ENCODE results near the gene SORL1. TPM values are rescaled to one million over a fixed set of nuclear protein-coding genes. Genes with fewer than 3 reads are reported as not detected.

Gene SORL1
- total RNA-seq, 1 donor from 2014 or later: 25.3 TPM

DNA sequence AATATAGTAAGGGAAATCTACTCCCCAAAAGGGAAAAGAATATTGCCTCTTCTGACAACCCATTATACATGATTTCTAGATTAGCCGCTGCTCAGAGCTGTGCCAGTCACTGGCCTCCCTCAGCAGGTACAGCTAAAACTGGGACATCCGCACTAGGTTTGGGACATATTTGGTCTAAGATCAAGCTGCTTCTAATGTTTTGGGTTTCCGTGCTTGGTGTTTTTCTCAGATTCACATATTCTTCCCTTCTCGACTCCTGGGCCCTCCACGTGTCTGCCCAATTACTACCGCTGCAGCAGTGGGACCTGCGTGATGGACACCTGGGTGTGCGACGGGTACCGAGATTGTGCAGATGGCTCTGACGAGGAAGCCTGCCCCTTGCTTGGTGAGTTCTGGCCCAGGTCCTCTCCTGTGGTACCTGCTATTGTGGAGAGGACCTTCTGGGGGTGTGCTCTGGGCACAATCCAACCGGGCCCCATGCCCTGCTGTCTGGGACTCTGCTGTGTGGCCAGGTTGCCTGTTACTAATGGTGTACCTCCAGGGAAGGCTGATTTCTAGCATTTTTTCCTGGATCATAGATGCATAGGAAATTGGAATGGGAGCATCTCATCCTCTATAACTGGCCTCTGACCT is 138.8 kb downstream of the SORL1 start:
- no peak for DNase-seq

DNA sequence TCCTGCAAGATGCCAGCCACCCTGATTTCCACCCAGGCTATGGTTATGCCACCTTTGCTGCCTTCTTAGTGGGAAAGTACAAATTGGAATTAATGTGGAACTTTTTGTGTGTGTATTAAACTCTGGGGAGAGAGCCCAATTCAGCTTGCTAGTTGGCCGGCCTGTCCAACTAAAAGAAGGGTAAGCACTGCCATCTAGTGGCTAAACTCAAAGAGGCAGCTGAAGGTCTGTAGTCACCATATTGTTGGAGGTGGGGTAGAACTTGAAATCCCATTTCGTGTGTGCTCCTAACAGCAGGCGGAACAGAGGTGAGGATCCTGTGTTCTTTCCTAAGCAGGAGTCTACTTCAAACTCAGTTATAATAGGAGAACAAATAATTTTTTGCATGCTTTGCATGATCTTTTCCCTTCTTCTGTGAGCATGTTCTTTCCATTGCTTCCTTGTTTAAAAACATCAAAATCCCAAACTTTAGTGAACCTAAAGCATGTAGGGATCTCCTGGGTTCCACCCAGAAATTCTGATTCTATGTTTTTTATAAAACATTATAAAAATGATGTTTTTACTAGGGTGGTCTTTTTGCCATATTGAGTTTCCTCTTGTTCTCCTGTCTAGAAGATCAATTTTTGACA is 139.4 kb downstream of the SORL1 start:
- peak; percentile 37 for DNase-seq

DNA sequence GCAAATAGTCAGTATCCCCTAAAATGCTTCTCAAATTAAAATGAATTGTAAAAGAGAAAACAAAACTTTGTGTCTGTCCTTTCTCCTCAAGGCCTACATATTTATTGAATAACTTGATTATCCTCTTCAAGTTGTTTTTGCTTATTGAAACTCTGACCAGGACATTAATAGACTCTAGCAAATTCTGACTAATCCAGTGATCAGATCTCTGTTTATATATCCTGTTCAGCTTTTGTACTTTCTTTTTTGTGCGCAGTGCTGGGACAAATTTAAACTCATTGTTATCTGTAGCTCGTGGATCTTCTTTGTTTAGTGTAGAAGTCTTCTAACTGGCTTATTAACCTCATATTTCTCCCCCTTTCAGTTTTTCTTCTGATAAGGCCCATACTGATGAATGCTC is 140.6 kb downstream of the SORL1 start:
- DNase-seq: no peak

DNA sequence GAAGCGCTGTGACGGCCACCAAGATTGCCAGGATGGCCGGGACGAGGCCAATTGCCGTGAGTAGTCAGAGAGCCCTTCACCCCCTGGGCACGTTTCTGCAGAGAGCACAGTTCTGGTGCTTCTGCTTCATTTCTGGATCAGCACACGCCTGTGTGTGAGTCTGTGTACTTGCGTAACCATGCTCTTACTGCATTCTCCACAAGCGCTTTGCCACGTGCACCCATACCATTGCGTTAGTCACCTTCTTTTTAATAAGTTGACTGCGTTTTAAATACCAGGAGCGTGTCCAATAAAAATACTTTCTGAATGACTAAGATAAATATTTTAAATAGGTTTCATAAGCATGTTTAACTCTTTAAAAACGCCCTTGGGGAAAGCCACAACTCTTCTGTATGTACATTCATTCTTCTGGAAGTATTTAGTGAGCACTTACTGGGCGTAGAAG is 143.6 kb downstream of the SORL1 start:
- DNase-seq: no peak

DNA sequence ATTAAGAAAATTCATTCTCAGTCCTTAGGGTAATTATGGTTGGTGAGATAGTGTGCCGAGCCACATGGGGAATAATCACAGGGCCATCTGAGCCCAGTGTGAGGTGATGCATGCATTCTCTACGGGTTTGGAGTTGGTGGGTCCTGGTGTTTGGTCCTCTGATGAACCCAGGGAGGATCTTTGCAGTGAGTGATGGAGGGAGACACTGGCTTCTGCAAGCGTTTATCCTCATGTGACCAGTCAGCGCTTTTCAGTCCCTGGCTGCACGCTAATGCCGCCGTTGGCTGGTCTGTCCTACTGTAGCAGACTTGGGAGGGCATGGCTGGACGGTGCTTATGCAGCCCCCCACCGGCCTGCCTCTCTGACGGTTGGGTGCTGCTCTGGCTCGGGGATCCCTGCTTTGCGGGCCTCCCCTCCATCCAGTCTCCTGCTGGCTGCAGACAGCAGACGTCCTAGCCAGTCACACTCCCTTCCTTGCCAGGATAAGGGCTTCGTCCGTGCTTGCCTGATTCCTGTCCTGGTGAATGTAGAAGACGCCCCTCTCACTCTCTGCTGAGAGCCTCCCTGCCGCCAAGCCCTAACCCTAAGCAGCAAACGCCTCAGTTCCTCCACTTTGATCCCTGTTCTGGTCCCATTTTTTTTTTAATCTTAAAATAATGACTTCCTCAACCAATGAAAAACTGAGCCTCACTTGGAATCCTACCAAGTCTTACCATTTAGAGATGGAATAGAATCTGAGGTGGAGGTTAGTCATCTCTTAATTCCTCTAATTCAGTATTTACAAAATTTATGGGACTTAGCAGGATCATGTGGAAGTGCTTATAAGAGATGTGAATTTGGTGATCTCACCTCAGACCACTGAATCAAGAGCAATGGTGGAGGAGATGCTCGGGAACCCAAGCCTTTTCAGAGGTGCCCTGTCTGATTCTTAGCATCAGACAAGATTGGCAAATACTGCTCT is 144.4 kb downstream of the SORL1 start:
- no peak for DNase-seq

DNA sequence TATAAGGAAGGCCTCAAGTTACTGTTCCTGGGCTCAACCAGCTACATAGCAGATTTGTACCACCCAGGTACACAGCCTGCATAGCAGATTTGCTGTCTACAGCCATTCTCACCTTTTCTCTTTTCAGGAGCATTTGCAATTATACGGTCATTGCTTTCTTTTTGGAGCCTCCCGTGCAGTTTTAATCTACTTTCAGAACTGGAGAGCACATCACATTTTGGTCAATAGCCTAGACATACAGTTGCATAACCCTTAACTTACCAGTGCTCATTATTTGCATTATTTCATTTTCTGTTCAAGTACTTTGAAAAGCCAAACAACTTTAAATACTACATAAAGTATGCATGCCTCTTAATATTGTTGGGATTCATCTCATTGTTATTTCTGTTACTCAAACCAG is 151.2 kb downstream of the SORL1 start:
- DNase-seq: no peak

DNA sequence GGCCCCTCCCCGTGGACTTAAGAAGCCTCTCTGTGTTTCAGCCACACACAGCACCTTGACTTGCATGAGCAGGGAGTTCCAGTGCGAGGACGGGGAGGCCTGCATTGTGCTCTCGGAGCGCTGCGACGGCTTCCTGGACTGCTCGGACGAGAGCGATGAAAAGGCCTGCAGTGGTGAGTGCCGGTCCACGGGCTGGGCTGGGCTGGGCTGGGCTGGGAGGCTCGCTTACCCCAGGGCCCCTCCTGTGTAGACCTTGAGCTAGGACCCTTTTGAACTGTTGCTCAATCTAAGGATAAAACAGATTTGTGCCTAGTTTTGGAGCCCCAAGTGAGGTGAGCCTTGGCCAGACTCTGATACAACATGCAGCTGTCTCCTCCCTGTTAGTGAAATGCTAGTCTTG is 152.0 kb downstream of the SORL1 start:
- DNase-seq: no peak

DNA sequence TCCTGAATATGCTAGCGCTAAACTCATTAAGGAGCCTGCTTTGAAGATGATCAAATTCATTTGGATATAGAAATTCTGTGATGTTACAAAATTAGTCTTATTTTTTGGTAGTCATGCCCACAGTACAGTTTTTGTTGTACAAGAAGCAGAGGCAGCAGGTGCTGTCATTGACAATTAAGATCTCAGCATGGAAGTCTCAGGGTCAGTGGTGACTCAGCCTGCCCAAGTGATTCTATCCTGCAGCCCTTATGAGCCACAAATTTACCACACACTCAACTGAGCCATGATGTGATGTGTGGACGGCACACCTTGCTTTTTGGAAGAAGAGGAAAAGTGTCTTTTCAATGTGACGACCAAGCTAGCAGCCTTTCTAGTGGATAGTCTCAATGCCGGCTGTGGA is 154.2 kb downstream of the SORL1 start:
- no peak for DNase-seq

DNA sequence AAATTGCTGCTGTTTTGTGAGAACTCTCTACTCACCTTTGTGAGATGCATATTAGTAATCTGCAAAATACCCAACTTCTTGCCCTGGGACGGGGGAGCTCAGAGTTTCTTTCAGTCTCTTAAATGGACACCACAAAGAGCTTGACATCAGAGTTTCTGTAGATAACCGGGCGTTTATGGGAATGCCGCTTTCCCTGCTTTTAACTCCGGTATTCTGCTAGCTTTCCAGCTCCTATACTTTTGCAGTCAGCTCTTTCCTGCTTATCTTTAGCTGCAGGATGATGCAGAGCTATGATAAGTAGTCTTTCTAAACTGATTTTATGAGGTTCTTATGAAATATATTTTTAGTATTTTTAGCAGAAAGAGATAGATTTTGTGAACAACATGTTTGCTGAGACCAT is 155.2 kb downstream of the SORL1 start:
- DNase-seq: no peak

DNA sequence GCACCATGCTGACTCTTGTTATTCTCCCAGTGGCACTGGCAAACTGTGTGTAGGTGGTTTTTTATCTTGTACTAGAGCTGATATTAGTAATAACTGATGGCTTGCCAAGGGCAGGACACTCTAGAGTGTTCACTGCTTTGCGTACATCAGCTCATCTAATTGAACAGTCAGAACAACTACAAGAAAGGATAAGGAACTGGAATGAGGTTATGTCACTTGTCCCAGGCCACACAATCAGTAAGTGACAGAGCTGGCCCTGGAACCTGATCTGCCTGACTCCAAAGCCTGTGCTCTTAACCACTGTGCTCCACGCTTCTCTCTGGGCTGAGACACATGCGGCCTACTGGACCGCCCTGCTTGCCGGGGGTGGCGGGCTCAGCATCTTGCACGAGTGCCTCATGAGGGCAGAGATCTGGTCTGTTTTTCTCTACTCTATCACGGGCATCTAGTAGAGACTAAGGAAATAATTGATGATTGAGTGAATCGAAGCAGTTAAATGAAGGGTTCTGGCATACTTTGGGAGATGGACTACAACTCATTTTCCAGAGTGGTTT is 156.5 kb downstream of the SORL1 start:
- DNase-seq: no peak

DNA sequence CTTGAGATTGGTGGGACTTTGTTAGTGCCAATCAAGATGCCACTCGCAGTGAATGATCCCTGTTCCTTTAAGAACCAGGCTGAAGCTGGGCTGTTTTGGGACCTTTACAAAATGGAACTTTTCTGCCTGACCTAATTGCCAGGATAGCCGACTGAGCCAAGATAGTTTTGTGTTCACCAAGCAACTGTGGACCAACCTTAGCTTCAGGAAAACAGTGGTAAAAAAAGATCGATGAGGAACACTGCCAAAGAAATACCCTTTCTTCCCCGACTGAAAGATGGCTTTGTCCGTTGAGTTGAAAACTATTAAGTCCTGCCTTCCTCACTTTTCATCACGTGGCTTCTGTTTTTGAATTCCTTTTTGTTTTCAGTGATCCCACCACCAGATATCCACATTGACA is 158.6 kb downstream of the SORL1 start:
- DNase-seq: no peak

DNA sequence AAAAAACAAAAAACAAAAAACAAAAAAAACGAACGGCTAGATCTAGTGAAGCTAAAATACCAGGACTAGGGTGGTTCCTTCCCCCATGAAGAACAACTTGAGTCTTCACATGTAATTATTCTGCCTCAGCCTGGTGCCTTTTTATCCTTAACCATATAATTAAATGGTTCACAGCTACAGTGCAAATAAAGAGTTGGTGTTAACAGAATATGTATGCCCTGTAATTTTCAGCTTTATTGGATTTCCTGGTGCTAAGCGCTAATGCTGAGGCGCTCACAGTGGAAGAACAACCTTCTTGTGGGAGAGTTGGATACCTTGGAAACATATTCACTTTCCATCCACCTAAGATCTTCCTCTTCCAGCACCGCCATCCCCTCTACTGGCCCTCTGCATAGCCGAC is 159.1 kb downstream of the SORL1 start:
- DNase-seq: no peak

DNA sequence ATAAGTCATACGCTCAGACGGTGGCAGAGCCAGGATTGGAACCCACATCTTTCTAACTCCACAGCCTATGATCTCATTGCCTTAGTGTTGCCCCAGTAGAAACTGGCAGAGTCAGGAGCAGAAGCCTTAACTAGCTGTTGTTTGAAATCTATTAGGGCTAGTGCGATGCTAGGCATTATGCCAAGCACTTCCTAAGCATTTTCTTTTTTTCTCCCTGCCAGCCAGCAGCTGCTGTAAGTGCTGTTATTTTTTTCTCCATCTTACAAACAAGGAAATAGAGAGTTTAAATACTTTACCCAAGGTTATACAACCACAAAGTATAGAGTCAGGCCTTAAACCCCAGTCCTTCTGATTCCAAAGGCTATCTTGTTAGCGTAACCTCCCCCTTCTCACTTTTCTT is 161.6 kb downstream of the SORL1 start:
- DNase-seq: no peak

DNA sequence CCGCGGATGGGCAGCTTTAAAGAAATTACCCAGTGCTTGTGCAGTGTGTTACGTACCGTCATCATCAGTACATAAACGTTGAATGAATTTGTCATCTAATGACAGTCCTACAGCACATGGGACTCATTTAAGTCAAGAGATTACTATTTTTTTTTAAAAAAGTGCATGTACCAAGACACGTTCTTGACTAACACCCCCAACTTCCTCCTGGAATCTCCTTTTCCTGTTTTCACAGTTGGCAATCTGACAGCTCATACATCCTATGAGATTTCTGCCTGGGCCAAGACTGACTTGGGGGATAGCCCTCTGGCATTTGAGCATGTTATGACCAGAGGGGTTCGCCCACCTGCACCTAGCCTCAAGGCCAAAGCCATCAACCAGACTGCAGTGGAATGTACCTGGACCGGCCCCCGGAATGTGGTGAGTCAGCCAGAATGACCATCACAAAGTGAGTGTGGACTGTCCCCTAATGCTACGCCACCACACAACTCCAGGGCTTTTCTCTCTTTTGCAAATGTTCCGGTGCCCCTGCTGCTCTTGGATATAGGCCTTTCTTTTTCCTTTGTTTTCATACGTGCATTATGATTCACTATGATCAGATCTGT is 162.6 kb downstream of the SORL1 start:
- DNase-seq: no peak

DNA sequence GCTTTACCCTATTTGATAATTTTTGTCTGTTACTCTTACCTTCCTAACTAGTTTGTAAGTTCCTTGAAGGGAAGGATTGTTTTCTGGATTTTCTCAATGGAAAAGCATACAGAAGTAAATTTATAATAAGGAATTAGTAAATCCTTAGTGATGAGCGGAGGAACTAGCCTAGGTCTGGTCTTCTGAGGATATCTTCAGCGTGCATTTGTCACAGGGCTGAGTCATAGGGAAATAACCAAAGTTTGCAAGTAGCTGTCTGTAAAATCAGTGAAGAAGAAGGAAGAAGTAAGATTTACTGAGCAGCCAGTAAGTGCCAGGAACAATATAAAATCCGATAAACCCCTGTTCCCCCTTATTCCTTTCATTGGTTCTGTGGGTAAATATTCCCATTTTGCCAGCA is 163.4 kb downstream of the SORL1 start:
- no peak for DNase-seq

DNA sequence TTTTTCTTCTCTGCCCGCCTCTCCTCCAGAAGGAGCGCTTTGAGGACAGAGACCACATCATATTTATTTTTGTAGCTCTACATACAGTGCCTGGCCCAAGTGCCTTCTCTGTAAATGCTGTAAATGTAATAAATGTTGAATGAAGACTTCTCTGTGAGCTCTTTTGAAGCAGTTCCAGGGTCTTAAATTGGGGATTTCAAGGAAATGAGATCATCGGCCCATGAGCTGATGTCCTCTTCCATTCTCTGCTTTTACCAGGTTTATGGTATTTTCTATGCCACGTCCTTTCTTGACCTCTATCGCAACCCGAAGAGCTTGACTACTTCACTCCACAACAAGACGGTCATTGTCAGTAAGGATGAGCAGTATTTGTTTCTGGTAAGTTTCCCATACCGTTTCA is 166.4 kb downstream of the SORL1 start:
- DNase-seq: no peak

DNA sequence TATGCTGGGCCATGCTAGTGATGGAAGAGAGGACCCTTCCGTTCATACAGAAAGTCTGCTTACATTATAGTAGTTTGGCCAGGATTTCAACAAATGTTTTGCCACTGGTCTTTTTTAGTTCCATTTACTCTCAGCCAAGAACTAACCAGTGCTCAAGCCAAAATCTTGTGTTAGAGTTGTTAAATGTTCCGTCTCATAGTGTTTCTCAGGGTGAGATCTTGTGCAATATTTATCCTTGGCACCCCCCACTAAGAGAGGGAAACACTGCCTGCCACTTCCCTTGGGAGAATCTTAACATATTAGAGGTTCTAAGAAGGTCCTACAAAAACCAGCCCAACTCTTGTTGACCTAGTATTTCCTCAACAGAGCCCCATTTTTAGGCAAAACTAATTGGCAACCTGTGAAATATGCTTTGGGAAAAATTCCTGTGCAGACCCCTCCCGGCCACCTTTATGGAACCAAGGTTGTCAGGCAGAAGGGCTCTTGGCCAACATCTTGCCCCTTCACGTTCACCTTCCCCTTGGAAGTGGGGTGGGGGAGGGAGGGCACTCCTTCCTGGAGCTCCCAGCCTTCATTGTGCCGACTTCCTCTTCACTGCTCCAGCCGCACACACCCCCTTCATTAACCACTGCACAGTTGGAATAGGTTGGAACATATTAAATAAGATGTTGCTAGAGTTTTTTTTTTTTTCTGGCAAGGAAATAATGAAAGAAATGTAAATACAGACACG is 173.8 kb downstream of the SORL1 start:
- no peak for DNase-seq

DNA sequence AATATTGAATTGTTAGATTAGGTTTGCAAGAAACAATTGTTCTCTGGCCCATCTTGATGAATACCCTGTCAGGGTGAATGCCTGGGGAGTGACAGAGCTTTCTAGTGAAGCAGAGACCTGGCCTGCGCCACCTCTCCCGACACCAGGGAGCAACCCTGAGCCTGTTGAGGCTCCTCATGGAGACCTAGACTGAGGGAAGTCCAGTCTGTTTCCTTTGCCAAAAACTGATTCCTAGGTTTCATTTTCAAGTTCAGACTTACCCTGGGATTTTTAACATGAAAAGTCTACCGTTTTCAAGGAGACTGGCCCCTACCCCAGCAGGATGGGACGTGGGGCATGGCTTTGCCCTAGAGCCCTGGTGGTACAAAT is 174.4 kb downstream of the SORL1 start:
- DNase-seq: no peak

DNA sequence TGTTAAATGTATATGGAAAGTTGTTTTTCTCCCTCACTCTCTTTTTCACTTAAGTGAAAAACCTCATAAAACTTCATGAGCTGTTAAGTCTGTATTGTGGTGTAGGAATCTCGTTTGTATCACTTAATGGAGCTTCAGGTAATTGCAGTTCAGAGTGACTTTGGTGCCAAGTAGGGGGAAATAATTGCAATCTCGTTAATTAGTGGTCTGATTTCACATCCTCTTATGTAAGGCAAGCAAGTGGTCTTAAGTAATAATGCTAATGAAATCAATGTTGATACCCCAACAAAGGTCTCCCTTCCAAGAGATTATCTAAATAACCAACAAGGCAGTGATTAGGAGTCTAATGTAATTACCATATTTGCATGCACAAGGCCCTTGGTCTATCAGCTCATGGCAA is 174.9 kb downstream of the SORL1 start:
- DNase-seq: no peak

DNA sequence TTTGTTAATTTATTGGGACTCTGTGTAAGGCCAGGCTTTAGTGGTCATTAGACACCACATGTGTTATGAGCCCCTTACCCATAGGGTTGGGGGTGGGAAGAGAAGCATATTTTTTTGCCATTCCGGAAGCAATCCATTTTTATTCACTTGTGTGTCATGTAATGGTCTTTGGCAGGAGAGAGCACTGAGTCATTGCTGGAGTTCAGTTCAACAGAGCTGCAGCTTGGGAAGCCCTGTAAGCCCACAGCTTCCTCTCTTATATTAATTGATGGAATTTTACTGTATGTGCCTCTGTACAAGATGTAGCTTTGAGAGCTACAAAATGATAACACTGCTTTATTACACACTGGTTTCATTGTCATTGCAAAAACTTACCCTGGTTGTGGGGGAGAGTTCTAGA is 177.9 kb downstream of the SORL1 start:
- peak; percentile 33 for DNase-seq

DNA sequence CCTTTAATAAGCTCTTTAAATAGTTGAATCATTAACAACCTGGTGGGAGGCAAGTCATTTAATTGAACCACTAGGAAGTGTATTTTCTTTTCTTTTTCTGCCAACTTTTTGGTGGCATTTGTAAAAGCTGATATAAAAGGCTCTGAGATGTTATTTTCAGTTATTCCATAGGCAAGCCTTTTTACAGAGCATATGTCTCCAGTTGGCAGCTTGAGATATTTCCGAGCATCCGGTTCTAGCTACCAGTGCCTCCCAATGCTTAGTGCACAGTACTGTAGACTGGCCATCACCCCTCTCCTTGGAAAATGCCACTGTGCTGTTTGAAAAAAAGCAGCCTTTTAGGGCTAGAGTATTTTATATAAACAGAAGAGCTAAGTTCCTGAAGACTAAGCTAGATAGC is 179.3 kb downstream of the SORL1 start:
- DNase-seq: no peak

DNA sequence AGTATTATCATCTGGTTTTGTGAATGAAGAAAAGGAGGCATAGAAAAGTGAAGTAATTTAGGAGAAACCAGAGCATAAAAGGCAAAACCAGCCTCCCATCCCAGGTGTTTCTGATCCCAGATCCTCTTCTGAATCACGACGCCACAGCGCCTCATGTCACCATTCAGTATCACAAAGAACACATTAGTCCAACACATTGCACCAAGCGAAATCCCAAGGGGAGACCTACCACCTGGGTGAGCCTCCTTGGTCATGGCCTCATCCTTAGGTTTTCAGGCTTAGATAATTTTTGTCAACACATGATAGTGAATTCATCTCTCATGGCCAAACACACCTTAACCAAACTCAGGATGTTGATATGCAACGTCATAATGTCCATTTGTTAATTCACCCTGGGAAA is 182.2 kb downstream of the SORL1 start:
- no peak for DNase-seq
